Heart right ventricle (tissue), 16 donors: ENCODE data around the gene LRRC56. TPM values are rescaled to one million over a fixed set of nuclear protein-coding genes. Genes with fewer than 3 reads are reported as not detected.

Experiments used
- ATAC-seq, 8 donors: fragments of 200-7000 bp; cut with Tn5 transposase; one replicate each; pipeline ENCODE4 v1.9.1; 2020; ENCODE audit warnings: mild to moderate bottlenecking in 8 of 8, moderate library complexity in 8 of 8, moderate number of reproducible peaks in 1 of 8
- DNase-seq, 2 donors: peaks; one replicate each; pipeline ENCODE4 v3.0.0-alpha.2; 2020
- H3K27ac ChIP-seq, 10 donors: fragments of 200-600 bp; sonication (generic) in 2 of 10; one replicate each; pipeline versions ENCODE4 v1.5.0 to v1.8.0; 2020 to 2022; ENCODE audit warnings: mild to moderate bottlenecking in 3 of 10
- H3K27me3 ChIP-seq, 7 donors: fragments of 200-600 bp; one replicate each; pipeline ENCODE4 v1.8.0; 2021 to 2022; ENCODE audit warnings: mild to moderate bottlenecking in 2 of 7
- H3K36me3 ChIP-seq, 9 donors: fragments of 200-600 bp; sonication (generic) in 1 of 9; one replicate each; pipeline versions ENCODE4 v1.5.0 to v1.8.0; 2020 to 2022; ENCODE audit warnings: mild to moderate bottlenecking in 2 of 9
- H3K4me1 ChIP-seq, 9 donors: fragments of 200-600 bp; sonication (generic) in 1 of 9; one replicate each; pipeline versions ENCODE4 v1.5.0 to v1.8.0; 2020 to 2022; ENCODE audit warnings: mild to moderate bottlenecking in 4 of 9
- H3K4me3 ChIP-seq, 10 donors: fragments of 200-600 bp; sonication (generic) in 2 of 10; one replicate each; pipeline versions ENCODE4 v1.5.0 to v1.8.0; 2020 to 2022; ENCODE audit warnings: mild to moderate bottlenecking in 7 of 10, moderate library complexity in 2 of 10
- H3K9me3 ChIP-seq, 11 donors: fragments of 200-600 bp in 10 of 11; sonication (generic) in 2 of 11; one replicate each; pipeline versions ENCODE4 v1.5.0 to v1.8.0; 2013 to 2022; ENCODE audit warnings: mild to moderate bottlenecking in 2 of 11, control low read depth in 1 of 11, moderate library complexity in 1 of 11
- WGBS, 2 donors: extraction: QIAGEN DNeasy Blood & Tissue Kit; methylation state at CpG; one replicate each; pipeline ENCODE4 v1.1.7; 2013; ENCODE audit warnings: inconsistent platforms in 1 of 2; 5-methylcytosine and 5-hydroxymethylcytosine counted together
- intact Hi-C, 10 donors: fragments of 100-400 bp; cut with DNase I; formaldehyde crosslinking; loops; one replicate each; pipeline versions ENCODE4 v1.11.1 to v1.14.2; 2022
- polyA plus RNA-seq, 2 donors: library from polyadenylated mRNA; stranded (reverse); fragments of 200-250 nt; gene quantifications; one replicate each; pipeline ENCODE4 v1.2.3, GENCODE V29; 2013
- total RNA-seq, 10 donors: library from RNA; stranded (reverse); fragmentation: NEBNext Ultra II Directional in 3 of 10; extraction: Animal tissue kit (Norgen Biotek cat#: 25700) in 3 of 10; gene quantifications; one replicate each; pipeline versions ENCODE4 v1.2.1 to v1.2.4, GENCODE V29; 2021 to 2023
- TF ChIP-seq, protein P1 (sequence below), 9 donors: fragments of 200-600 bp; sonication (generic) in 2 of 9; IDR thresholded peaks; one replicate each; pipeline versions ENCODE4 v1.5.0 to v1.8.0; 2021 to 2022; ENCODE audit warnings: antibody characterized with exemption in 9 of 9, mild to moderate bottlenecking in 5 of 9, moderate library complexity in 1 of 9
- donor health status: Arrhythmogenic right ventricular cardiomyopathy.
- donor health status: ischemic (EF 13 %, LVEDD 7.1; RV severe dilation, severe dysfunction).
- donor health status: healthy with polysubstance abuse.
- donor health status: DM: no; HTN: yes; CAD: no.
- donor health status: DM: no; HTN: no; CAD: no.
- donor health status: ischemic (EF 25% LVEDD 6.9; RV normal size, moderate dysfunction).
- donor health status: ischemic (EF 25% LVEDD 5.7; RV mildly dilated, moderate dysfunction).
- donor health status: healthy.
- donor health status: DM: yes; HTN: yes; CAD: no.
- donor health status: Ischemic cardiomyopathy.
- donor health status: ischemic (EF 35%, LVEDD 5.7; RV mildly dilated, moderate dysfunction).
- donor health status: nonischemic (EF 11% LVEDD 7.7; RV severe dilation, severe dysfunction).
- donor health status: DM: yes; HTN: yes; CAD: no.
- donor health status: PGD.
- donor health status: ischemic (EF 29% LVEDD 5.4; RV normal size, mild dysfunction).
- donor health status: nonischemic (EF 23%, LVEDD 6.1; RV moderate dilation, normal function).

LRRC56 gene
- total and polyA plus RNA-seq, 12 donors = 0.13 to 0.49 (median 0.21) TPM; not detected in 2

DNA sequence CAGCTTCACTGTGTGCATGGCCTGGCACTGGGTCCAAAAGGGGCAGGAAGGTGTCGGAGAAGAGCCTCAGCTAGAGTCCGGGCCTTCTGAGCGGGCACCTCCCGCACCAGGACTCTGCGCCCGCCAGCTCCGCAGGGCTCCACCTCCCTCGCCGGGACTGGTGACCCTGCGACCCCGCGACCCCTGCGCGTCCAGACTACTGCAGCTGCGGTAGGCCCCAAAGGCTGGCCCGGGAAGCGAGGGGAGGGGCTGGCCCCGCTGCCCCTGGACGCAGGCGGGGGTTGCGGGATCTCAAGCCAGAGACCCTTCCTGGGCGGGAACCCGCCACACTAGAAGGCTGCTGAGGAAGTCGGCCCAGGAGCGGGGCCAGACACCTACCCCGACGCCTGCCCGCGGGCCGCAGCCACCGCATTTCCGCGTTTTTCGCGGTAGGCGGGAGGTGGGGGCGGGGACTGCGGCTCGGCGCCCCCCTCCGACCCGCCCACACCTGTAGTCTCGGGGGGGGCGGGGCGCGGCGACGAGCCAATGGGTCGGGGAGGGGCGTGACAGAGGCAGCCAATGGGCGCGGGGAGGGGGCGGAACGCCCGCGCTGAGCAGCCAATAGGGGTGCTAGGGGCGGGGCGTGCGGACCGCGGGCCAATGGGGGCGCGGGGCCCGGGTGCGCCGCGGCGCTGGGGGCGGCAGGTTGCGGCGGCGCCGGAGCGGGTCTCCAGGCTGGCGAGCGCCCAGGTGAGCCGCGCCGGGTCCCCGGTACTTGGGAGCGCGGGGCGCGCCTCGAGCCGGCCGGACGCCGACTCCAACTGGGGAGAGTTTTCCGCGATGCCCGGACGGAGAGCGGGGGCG lies 23.2 kb downstream of the LRRC56 start, which contains the start of the genes LMNTD2 and RASSF7:
Gene LMNTD2 (minus strand): TSS at position 434 of the 843 bp plus-strand sequence. CDS start 22 bp downstream, at position 412.
Gene RASSF7 (plus strand): TSS at position 666 of the 843 bp plus-strand sequence. CDS start 799 bp downstream, outside the sequence.
- Histone ChIP-seq H3K27ac (peak within 1 kb of the TSS in 8 of 10 donors; percentile 49 to 85 (median 58)), H3K36me3 (peaks cover 0 to 8% (median 0%) of the 10 kb centered on the region in 9 donors), H3K4me1 (peaks cover 9 to 26% (median 18%) of the 10 kb centered on the region in 9 donors), H3K27me3 (peaks cover 9 to 45% (median 39%) of the 10 kb centered on the region in 7 donors), H3K9me3 (no peaks in the 10 kb centered on the region), H3K4me3 (peak within 1 kb of the TSS; percentile 65 to 90 (median 73))
- intact Hi-C loops = no loop called here
- ATAC-seq (peak; percentile 82 to 97 (median 96)), DNase-seq (peak; percentile 90 to 93)
- TF ChIP-seq, protein P1, sequence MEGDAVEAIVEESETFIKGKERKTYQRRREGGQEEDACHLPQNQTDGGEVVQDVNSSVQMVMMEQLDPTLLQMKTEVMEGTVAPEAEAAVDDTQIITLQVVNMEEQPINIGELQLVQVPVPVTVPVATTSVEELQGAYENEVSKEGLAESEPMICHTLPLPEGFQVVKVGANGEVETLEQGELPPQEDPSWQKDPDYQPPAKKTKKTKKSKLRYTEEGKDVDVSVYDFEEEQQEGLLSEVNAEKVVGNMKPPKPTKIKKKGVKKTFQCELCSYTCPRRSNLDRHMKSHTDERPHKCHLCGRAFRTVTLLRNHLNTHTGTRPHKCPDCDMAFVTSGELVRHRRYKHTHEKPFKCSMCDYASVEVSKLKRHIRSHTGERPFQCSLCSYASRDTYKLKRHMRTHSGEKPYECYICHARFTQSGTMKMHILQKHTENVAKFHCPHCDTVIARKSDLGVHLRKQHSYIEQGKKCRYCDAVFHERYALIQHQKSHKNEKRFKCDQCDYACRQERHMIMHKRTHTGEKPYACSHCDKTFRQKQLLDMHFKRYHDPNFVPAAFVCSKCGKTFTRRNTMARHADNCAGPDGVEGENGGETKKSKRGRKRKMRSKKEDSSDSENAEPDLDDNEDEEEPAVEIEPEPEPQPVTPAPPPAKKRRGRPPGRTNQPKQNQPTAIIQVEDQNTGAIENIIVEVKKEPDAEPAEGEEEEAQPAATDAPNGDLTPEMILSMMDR (IDR thresholded peaks at IDR 0.05) = no peak
- WGBS, 2 donors = 1 to 3% methylated on average over 39 to 94 of the region's 95 CpGs

DNA sequence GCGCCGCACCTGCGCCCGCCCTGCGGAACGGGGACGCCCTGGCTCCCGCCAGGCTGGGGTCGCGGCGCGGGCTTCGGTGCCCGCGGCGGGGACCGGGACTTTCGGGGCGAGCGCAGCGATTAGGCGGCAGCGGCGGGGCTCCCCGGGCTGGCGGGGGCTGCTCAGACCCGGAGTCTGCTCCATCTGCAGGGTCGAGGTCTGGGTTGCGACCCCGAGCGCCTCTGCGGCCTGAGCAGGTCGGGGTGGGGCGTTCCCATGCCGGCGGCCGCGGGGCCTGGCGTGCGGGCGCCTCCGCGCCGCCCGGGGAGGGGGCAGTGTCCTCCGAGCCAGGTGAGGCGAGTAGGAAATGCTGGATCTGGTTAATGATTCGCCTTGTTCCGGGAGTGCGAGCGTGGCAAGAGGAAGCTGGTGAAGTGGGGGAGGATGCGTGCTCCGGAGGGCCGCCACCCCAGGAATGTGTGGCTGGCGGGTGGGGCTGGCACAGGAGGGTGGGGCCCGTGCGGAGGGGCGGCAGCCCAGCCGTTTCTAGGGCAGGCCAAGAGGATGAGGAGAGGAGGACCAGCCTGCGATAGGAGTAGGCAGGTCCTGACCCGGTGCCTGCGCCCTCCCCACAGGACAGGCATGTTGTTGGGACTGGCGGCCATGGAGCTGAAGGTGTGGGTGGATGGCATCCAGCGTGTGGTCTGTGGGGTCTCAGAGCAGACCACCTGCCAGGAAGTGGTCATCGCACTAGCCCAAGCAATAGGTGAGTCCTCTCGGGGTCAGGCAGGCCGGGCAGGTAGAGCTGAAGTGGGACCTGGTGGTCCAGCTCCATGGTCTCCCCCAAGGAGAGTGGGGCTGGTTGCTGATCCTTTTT lies 24.0 kb downstream of the LRRC56 start:
- 9% methylated on average over 65 to 67 of the region's 67 CpGs for WGBS, 2 donors
- H3K9me3 ChIP-seq = no peaks in the 10 kb centered on the region
- H3K4me1 ChIP-seq = peaks cover 7 to 20% (median 16%) of the 10 kb centered on the region in 9 donors
- TF ChIP-seq, protein P1 (IDR thresholded peaks at IDR 0.05) = no peak
- peak overlapping the region in 6 of 10 donors; percentile 7 to 70 (median 41) for H3K27ac ChIP-seq
- peaks cover under 1 to 37% (median 30%) of the 10 kb centered on the region in 7 donors for H3K27me3 ChIP-seq
- peaks cover 0 to 8% (median 0%) of the 10 kb centered on the region in 9 donors for H3K36me3 ChIP-seq
- peak overlapping the region; percentile 65 to 90 (median 73) for H3K4me3 ChIP-seq
- no peak for DNase-seq
- peak in 2 of 8 donors; percentile 0 to 2 for ATAC-seq
- intact Hi-C loops = no loop called here

DNA sequence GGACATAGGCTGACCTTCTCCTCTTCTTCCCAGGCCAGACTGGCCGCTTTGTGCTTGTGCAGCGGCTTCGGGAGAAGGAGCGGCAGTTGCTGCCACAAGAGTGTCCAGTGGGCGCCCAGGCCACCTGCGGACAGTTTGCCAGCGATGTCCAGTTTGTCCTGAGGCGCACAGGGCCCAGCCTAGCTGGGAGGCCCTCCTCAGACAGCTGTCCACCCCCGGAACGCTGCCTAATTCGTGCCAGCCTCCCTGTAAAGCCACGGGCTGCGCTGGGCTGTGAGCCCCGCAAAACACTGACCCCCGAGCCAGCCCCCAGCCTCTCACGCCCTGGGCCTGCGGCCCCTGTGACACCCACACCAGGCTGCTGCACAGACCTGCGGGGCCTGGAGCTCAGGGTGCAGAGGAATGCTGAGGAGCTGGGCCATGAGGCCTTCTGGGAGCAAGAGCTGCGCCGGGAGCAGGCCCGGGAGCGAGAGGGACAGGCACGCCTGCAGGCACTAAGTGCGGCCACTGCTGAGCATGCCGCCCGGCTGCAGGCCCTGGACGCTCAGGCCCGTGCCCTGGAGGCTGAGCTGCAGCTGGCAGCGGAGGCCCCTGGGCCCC lies 24.8 kb downstream of the LRRC56 start:
- Histone ChIP-seq H3K4me3 (peak overlapping the region in 2 of 10 donors; percentile 68 to 86), H3K4me1 (peaks cover 7 to 24% (median 16%) of the 10 kb centered on the region in 9 donors), H3K27me3 (peaks cover 0 to 29% (median 22%) of the 10 kb centered on the region in 7 donors), H3K27ac (no peak overlapping the region), H3K9me3 (no peaks in the 10 kb centered on the region), H3K36me3 (peaks cover 0 to 8% (median 0%) of the 10 kb centered on the region in 9 donors)
- 95% methylated on average over 28 to 29 of the region's 29 CpGs for WGBS, 2 donors
- DNase-seq (no peak), ATAC-seq (no peak)
- intact Hi-C loops = no loop called here
- TF ChIP-seq, protein P1 (IDR thresholded peaks at IDR 0.05) = no peak
